SK-N-SH (cell line): ENCODE results near the gene MRTFB. TPM values are rescaled to one million over a fixed set of nuclear protein-coding genes. Genes with fewer than 3 reads are reported as not detected.
"Not testable (repeated sequence)": the region's sequence is repeated elsewhere in the genome, so short reads cannot be mapped to it uniquely, and the experiment has no call there.

Source experiments
- CTCF ChIA-PET: fragments of 300-600, 350-600 bp; formaldehyde crosslinking; extraction: SDS; loops from one replicate; lab custom pipeline; 2021; lab: Yijun Ruan, JAX
- POLR2A ChIA-PET: fragments of 350-600 bp; sonication (Branson Sonifier 250); formaldehyde crosslinking; extraction: SDS; loops from one replicate; lab custom pipeline; 2020; ENCODE audit warnings: antibody characterized with exemption, inconsistent platforms; lab: Yijun Ruan, JAX
- DNase-seq: peaks from one replicate; pipeline ENCODE4 v3.0.0; 2012
- H2AFZ ChIP-seq: fragments of 200-600 bp; sonication (generic); 2 replicates; pipeline ENCODE4 v1.8.1; 2016; ENCODE audit warnings: antibody characterized with exemption, mild to moderate bottlenecking, low read depth
- H3F3A ChIP-seq: fragments of 200-600 bp; sonication (generic); replicated peaks from 2 replicates; pipeline ENCODE3; 2016; ENCODE audit warnings: antibody characterized with exemption, mild to moderate bottlenecking; ENCODE audit not compliant: insufficient read depth
- H3K27ac ChIP-seq, 2 experiments: fragments of 200-500 bp in 1 of 2; fragments of 200-600 bp in 1 of 2; sonication (Bioruptor generic) in 1 of 2; sonication (generic), shearing (Covaris generic) in 1 of 2; 2 replicates each; pipeline versions ENCODE4 v1.5.1 to v1.6.1; 2014 to 2016; ENCODE audit warnings: low read depth in 2 of 2, inconsistent platforms in 1 of 2, low read length in 1 of 2, mild to moderate bottlenecking in 1 of 2, mixed read lengths in 1 of 2
- H3K27me3 ChIP-seq: fragments of 200-600 bp; sonication (generic), shearing (Covaris generic); 2 replicates; pipeline ENCODE4 v1.6.1; 2016; ENCODE audit warnings: mixed run types; ENCODE audit not compliant: insufficient read depth
- H3K36me3 ChIP-seq, 2 experiments: fragments of 200-500 bp in 1 of 2; fragments of 200-600 bp in 1 of 2; sonication (Bioruptor generic) in 1 of 2; sonication (generic) in 1 of 2; replicated peaks in 1 of 2; 2 replicates each; pipeline versions ENCODE3 to v1.5.1; 2014 to 2016; ENCODE audit warnings: low read length in 1 of 2, mild to moderate bottlenecking in 1 of 2; ENCODE audit not compliant: insufficient read depth in 2 of 2, control insufficient read depth in 1 of 2
- H3K4me1 ChIP-seq, 2 experiments: fragments of 200-500 bp in 1 of 2; fragments of 200-600 bp in 1 of 2; sonication (Bioruptor generic) in 1 of 2; sonication (generic), shearing (Covaris generic) in 1 of 2; 2 replicates each; pipeline versions ENCODE4 v1.5.1 to v1.6.1; 2014 to 2016; ENCODE audit warnings: low read depth in 1 of 2, low read length in 1 of 2, mixed run types in 1 of 2; ENCODE audit not compliant: insufficient read depth in 2 of 2, control insufficient read depth in 1 of 2
- H3K4me2 ChIP-seq: fragments of 200-600 bp; sonication (generic), shearing (Covaris generic); 2 replicates; pipeline ENCODE4 v1.6.1; 2017; ENCODE audit warnings: mixed run types
- H3K4me3 ChIP-seq, 2 experiments: fragments of 200-500 bp in 1 of 2; fragments of 200-600 bp in 1 of 2; sonication (Bioruptor generic) in 1 of 2; sonication (generic), shearing (Covaris generic) in 1 of 2; 2 replicates each; pipeline versions ENCODE4 v1.5.1 to v1.8.1; 2014 to 2016; ENCODE audit warnings: low read depth in 2 of 2, inconsistent platforms in 1 of 2, low read length in 1 of 2, mild to moderate bottlenecking in 1 of 2, mixed read lengths in 1 of 2, moderate library complexity in 1 of 2
- H3K79me2 ChIP-seq: fragments of 200-600 bp; sonication (generic); 2 replicates; pipeline ENCODE4 v1.8.1; 2017; ENCODE audit warnings: mild to moderate bottlenecking; ENCODE audit not compliant: insufficient read depth
- H3K9ac ChIP-seq: fragments of 200-600 bp; sonication (generic); 2 replicates; pipeline ENCODE4 v1.6.1; 2017; ENCODE audit warnings: mixed run types
- H3K9me2 ChIP-seq: fragments of 200-600 bp; sonication (generic); 2 replicates; pipeline ENCODE4 v1.6.1; 2017; ENCODE audit warnings: mixed run types
- H3K9me3 ChIP-seq: fragments of 200-600 bp; sonication (generic); 2 replicates; pipeline ENCODE4 v1.6.1; 2017; ENCODE audit warnings: mixed run types, mild to moderate bottlenecking, moderate library complexity
- H4K20me1 ChIP-seq: fragments of 200-600 bp; sonication (generic); 2 replicates; pipeline ENCODE4 v1.6.1; 2017; ENCODE audit warnings: mild to moderate bottlenecking, mixed run types; ENCODE audit not compliant: insufficient read depth
- FOXJ3 ChIP-seq: sonication (generic); formaldehyde crosslinking; IDR thresholded peaks from 2 replicates; pipeline ENCODE4 v1.5.1; 2020; ENCODE audit warnings: mild to moderate bottlenecking, missing genetic modification reagents
- NFIC ChIP-seq: IDR thresholded peaks from 2 replicates; pipeline ENCODE4 v1.4.0; 2012; ENCODE audit warnings: borderline replicate concordance
- NRF1 ChIP-seq: IDR thresholded peaks from 2 replicates; pipeline ENCODE4 v1.6.1; 2012; ENCODE audit warnings: low read depth, mild to moderate bottlenecking, low read length
- SIN3A ChIP-seq: IDR thresholded peaks from 2 replicates; pipeline ENCODE4 v1.6.1; 2012; ENCODE audit warnings: low read depth, mild to moderate bottlenecking, low read length, moderate library complexity, borderline replicate concordance
- WGBS: methylation state at CpG from one replicate; pipeline ENCODE4 v1.1.6; 2017; ENCODE audit warnings: low lambda C conversion rate; 5-methylcytosine and 5-hydroxymethylcytosine counted together
- polyA plus RNA-seq, 3 experiments: library from polyadenylated mRNA; depleted of rRNA; stranded (reverse); fragments of >200 nt; gene quantifications; 2 replicates each; pipeline ENCODE4 v1.2.3, GENCODE V29; 2012
- TF ChIP-seq, protein P1 (sequence below): fragments of 200-600 bp; sonication (generic); IDR thresholded peaks from 2 replicates; pipeline ENCODE4 v1.6.1; 2017; ENCODE audit warnings: antibody characterized with exemption, mild to moderate bottlenecking, moderate library complexity
- TF ChIP-seq, protein P2 (sequence below): fragments of 150-350 bp; IDR thresholded peaks from 2 replicates; pipeline ENCODE4 v1.6.1; 2016; ENCODE audit warnings: mild to moderate bottlenecking, low read depth, low read length
- TF ChIP-seq, protein P3 (sequence below): IDR thresholded peaks from 2 replicates; pipeline ENCODE4 v1.6.1; 2012; ENCODE audit warnings: mild to moderate bottlenecking, low read depth, low read length, moderate library complexity
- TF ChIP-seq, protein P4 (sequence below): IDR thresholded peaks from 2 replicates; pipeline ENCODE4; 2012

Gene MRTFB
- polyA plus RNA-seq, 1 of the 3 experiments (the other 2 are of a cell fraction): 3.3 TPM

DNA sequence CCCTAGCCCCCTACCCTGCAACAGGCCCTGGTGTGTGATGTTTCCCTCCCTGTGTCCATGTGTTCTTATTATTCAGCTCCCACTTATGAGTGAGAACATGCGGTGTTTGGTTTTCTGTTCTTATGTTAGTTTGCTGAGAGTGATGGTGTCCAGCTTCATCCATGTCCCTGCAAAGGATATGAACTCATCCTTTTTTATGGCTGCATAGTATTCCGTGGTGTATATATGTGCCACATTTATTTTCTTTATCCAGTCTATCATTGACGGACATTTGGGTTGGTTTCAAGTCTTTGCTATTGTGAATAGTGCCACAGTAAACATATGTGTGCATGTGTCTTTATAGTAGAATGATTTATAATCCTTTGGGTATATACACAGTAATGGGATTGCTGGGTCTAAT, 51.3 kb downstream of the MRTFB start:
- H3K9me2 ChIP-seq, H3K4me2 ChIP-seq, H3K4me1 ChIP-seq, H3F3A ChIP-seq, H3K36me3 ChIP-seq, H4K20me1 ChIP-seq, H3K27me3 ChIP-seq, CTCF ChIA-PET, H3K9ac ChIP-seq, H3K4me3 ChIP-seq, DNase-seq, POLR2A ChIA-PET, H2AFZ ChIP-seq, H3K27ac ChIP-seq, H3K9me3 ChIP-seq: not testable (repeated sequence)
- 94% methylated on average over 3 of the region's 3 CpGs for WGBS
- H3K79me2 ChIP-seq: peaks cover 36% of the 10 kb centered on the region; the same call in 1 of the 2 replicates

DNA sequence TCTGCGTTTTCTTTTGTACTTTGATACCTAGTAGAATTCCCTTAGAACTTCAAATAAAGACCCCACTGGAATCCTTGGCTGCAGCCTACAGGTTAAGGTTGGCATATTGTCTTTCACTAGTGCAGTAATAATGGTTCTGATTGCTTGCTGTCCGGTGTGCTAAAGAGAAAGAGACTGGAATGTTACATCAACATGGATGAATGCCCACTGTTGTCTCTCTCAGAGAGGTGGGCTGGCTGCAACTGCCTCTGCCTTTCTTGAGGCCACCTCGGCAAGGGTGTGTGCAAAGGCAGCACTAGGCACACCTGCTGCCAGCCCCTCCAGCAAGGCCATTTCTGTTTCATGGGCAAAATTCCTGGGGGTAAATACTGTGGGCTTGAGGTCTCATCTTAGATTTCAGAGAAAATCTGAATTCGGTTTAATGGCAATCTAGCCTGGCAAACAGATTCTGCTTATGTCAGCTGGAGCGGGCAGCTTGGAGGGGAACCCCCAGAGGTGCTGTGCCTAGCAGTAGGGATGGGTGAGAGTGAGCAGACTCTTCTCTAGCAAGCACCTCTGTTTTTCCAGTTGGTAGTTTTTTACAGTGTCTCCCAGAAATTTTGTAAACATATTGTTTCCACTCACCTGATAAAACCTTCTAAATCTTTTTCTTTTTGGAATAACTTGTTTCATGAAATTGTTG, 54.0 kb downstream of the MRTFB start:
- H3K9me2 ChIP-seq: no peaks in the 10 kb centered on the region
- peaks cover 9% of the 10 kb centered on the region for H3F3A ChIP-seq
- H3K9ac ChIP-seq: no peak overlapping the region
- 93% methylated on average over 4 of the region's 5 CpGs for WGBS
- TF ChIP-seq FOXJ3 (no peak), NFIC (no peak)
- TF ChIP-seq, protein P1, sequence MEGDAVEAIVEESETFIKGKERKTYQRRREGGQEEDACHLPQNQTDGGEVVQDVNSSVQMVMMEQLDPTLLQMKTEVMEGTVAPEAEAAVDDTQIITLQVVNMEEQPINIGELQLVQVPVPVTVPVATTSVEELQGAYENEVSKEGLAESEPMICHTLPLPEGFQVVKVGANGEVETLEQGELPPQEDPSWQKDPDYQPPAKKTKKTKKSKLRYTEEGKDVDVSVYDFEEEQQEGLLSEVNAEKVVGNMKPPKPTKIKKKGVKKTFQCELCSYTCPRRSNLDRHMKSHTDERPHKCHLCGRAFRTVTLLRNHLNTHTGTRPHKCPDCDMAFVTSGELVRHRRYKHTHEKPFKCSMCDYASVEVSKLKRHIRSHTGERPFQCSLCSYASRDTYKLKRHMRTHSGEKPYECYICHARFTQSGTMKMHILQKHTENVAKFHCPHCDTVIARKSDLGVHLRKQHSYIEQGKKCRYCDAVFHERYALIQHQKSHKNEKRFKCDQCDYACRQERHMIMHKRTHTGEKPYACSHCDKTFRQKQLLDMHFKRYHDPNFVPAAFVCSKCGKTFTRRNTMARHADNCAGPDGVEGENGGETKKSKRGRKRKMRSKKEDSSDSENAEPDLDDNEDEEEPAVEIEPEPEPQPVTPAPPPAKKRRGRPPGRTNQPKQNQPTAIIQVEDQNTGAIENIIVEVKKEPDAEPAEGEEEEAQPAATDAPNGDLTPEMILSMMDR: no peak
- TF ChIP-seq, protein P2, sequence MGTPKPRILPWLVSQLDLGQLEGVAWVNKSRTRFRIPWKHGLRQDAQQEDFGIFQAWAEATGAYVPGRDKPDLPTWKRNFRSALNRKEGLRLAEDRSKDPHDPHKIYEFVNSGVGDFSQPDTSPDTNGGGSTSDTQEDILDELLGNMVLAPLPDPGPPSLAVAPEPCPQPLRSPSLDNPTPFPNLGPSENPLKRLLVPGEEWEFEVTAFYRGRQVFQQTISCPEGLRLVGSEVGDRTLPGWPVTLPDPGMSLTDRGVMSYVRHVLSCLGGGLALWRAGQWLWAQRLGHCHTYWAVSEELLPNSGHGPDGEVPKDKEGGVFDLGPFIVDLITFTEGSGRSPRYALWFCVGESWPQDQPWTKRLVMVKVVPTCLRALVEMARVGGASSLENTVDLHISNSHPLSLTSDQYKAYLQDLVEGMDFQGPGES: no peak
- DNase-seq: no peak
- no peak overlapping the region for H3K4me2 ChIP-seq
- no peak overlapping the region for H2AFZ ChIP-seq
- H3K4me3 ChIP-seq: no peak overlapping the region
- no peaks in the 10 kb centered on the region for H3K27me3 ChIP-seq
- H3K79me2 ChIP-seq: peaks cover 31% of the 10 kb centered on the region; the same call in 1 of the 2 replicates
- ChIA-PET POLR2A (no interaction called here), CTCF (no interaction called here)
- no peaks in the 10 kb centered on the region for H4K20me1 ChIP-seq
- peaks cover 0 to 4% of the 10 kb centered on the region in 2 experiments; a peak in 2 of 4 replicates for H3K4me1 ChIP-seq
- no peak overlapping the region for H3K27ac ChIP-seq
- H3K9me3 ChIP-seq: no peaks in the 10 kb centered on the region
- H3K36me3 ChIP-seq: peaks cover 0 to 3% of the 10 kb centered on the region in 2 experiments

DNA sequence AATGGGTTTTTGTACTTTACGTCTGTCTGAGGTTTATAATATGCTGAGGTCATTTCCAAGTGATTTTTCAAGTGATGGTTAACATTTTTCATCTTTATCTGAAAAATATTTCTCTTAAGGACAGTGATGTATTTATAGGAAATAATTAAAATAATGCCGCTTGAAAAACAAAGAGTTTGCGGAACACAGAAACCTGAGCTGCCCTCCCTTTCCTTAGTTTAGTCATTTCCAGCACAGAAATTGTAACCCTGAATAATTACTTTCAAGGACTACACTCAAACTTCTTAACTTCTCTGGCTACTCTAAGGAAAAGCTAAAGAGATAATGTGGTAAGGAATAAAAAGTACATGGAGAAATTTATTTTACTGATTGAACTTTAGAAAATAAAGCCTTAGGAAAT, 54.6 kb downstream of the MRTFB start:
- Histone ChIP-seq H3K4me3 (no peak overlapping the region), H3K9ac (no peak overlapping the region), H3K27me3 (no peaks in the 10 kb centered on the region), H3K9me3 (no peaks in the 10 kb centered on the region), H3K79me2 (peaks cover 28% of the 10 kb centered on the region; the same call in 1 of the 2 replicates), H4K20me1 (no peaks in the 10 kb centered on the region), H3K4me2 (no peak overlapping the region), H3F3A (peaks cover 9% of the 10 kb centered on the region), H3K36me3 (peaks cover 0 to 3% of the 10 kb centered on the region in 2 experiments), H3K27ac (no peak overlapping the region), H2AFZ (no peak overlapping the region), H3K4me1 (peaks cover 0 to 4% of the 10 kb centered on the region in 2 experiments; a peak in 2 of 4 replicates), H3K9me2 (no peaks in the 10 kb centered on the region)
- 80% methylated on average over 3 of the region's 3 CpGs for WGBS
- DNase-seq: no peak
- POLR2A ChIA-PET: no interaction called here
- CTCF ChIA-PET: interaction anchor here (0.9 kb wide), 1 partner anchor 176 kb away, joined by 5 read pairs; no protein-coding TSS in a partner anchor
- no peak for TF ChIP-seq NRF1
- TF ChIP-seq, protein P3, sequence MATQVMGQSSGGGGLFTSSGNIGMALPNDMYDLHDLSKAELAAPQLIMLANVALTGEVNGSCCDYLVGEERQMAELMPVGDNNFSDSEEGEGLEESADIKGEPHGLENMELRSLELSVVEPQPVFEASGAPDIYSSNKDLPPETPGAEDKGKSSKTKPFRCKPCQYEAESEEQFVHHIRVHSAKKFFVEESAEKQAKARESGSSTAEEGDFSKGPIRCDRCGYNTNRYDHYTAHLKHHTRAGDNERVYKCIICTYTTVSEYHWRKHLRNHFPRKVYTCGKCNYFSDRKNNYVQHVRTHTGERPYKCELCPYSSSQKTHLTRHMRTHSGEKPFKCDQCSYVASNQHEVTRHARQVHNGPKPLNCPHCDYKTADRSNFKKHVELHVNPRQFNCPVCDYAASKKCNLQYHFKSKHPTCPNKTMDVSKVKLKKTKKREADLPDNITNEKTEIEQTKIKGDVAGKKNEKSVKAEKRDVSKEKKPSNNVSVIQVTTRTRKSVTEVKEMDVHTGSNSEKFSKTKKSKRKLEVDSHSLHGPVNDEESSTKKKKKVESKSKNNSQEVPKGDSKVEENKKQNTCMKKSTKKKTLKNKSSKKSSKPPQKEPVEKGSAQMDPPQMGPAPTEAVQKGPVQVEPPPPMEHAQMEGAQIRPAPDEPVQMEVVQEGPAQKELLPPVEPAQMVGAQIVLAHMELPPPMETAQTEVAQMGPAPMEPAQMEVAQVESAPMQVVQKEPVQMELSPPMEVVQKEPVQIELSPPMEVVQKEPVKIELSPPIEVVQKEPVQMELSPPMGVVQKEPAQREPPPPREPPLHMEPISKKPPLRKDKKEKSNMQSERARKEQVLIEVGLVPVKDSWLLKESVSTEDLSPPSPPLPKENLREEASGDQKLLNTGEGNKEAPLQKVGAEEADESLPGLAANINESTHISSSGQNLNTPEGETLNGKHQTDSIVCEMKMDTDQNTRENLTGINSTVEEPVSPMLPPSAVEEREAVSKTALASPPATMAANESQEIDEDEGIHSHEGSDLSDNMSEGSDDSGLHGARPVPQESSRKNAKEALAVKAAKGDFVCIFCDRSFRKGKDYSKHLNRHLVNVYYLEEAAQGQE: no peak
- TF ChIP-seq, protein P4, sequence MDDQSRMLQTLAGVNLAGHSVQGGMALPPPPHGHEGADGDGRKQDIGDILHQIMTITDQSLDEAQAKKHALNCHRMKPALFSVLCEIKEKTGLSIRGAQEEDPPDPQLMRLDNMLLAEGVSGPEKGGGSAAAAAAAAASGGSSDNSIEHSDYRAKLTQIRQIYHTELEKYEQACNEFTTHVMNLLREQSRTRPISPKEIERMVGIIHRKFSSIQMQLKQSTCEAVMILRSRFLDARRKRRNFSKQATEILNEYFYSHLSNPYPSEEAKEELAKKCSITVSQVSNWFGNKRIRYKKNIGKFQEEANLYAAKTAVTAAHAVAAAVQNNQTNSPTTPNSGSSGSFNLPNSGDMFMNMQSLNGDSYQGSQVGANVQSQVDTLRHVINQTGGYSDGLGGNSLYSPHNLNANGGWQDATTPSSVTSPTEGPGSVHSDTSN: no peak
- no peak for TF ChIP-seq NFIC
- no peak for TF ChIP-seq SIN3A
